ENCODE measurements around the gene SORCS2. TPM values are rescaled to one million over a fixed set of nuclear protein-coding genes. Genes with fewer than 3 reads are reported as not detected.

The SORCS2 gene
- total RNA-seq, 1 donor from 2014 or later = 7.2 TPM

DNA sequence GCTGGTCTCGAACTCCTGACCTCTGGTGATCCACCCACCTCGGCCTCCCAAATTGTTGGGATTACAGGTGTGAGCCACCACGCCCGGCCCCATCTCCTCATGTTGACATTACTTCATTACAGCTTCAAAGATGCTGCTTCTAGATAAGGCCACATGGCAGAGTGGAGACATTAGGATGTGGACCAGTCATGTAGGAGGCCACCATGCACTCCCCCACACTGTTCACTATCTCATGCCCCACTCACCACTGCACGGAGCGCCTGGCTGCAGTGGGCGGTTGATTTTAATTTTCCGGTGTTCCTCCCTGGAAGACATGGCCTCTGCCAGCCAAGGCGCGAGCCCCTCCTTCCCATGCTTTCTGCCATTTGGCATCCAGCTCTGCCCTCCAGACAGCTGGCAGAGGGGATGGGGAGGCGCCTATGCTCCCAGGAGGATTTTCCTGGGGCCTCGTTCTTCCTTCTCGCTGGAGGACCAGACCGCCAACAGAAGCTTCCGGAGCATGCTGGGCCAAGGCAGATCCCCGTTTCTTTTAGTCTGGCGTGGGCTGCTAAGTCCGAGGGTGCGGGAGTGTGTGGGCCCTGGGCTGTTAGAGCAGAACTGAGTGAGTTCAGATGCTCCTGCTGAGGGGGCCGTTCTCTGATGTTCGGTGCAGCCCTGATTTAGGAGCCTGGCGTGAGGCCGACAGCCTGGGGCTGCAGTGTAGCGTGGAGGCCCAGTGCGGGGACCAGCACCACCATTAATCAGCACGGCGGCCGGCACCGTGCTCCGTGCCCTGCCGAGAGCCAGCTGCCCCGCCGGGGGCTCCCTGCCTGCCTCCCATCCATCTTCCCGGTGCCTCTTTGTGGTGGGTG is 93.1 kb downstream of the SORCS2 start:
- Histone ChIP-seq H3K27ac (no peak overlapping the region), H3K36me3 (no peaks in the 10 kb centered on the region), H3K27me3 (no peaks in the 10 kb centered on the region), H3K9me3 (no peaks in the 10 kb centered on the region), H3K4me1 (no peaks in the 10 kb centered on the region), H3K4me3 (no peak overlapping the region)
- ATAC-seq (no peak), DNase-seq (no peak)
- TF ChIP-seq, protein P1, sequence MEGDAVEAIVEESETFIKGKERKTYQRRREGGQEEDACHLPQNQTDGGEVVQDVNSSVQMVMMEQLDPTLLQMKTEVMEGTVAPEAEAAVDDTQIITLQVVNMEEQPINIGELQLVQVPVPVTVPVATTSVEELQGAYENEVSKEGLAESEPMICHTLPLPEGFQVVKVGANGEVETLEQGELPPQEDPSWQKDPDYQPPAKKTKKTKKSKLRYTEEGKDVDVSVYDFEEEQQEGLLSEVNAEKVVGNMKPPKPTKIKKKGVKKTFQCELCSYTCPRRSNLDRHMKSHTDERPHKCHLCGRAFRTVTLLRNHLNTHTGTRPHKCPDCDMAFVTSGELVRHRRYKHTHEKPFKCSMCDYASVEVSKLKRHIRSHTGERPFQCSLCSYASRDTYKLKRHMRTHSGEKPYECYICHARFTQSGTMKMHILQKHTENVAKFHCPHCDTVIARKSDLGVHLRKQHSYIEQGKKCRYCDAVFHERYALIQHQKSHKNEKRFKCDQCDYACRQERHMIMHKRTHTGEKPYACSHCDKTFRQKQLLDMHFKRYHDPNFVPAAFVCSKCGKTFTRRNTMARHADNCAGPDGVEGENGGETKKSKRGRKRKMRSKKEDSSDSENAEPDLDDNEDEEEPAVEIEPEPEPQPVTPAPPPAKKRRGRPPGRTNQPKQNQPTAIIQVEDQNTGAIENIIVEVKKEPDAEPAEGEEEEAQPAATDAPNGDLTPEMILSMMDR (IDR thresholded peaks at IDR 0.05) = no peak
- intact Hi-C loops (cut with DNase I) = no loop called here

DNA sequence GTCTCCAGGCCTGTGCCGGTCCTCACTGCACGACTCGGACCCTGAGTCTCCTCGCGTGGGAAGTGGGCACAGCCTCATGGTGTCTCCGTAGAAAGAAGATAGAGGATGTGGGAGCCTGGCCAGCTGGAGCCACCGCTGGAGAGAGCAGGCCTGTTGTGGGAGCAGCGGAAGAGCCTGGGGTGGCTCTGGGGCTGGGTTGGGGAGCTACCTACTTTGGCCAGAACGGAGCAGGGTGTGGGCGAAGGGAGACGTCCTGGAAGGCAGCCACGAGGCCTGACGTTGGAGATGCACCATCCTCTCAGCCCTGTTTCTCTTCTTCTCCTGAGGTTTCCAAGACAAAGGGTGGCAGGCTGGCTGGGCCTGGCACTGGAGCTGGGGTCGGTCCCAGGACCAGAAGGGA is 93.8 kb downstream of the SORCS2 start:
- ATAC-seq = no peak
- Histone ChIP-seq H3K36me3 (no peaks in the 10 kb centered on the region), H3K27me3 (no peaks in the 10 kb centered on the region), H3K9me3 (no peaks in the 10 kb centered on the region), H3K27ac (no peak overlapping the region), H3K4me1 (no peaks in the 10 kb centered on the region), H3K4me3 (no peak overlapping the region)
- TF ChIP-seq, protein P1 (IDR thresholded peaks at IDR 0.05) = no peak
- no peak for DNase-seq
- intact Hi-C loops (cut with DNase I) = no loop called here

DNA sequence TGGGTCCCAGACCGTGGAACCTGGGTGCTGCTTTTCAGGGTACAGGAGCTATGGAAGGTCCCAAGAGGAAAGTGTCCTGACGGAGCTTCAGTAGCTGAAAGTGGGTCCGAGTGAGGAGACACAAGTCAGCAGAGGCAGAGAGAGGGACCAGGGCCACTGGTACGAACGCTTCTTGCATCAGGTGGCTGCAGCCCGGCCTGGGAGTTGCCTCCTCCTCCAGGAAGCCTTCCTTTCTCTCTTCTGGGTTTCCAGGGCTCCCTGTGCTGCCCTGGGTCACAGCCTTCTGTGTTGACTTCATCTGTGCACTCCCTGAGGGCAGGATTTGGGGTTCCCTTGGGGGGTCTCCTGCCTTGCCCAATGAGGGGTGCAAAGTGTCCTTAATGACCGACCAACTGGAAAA is 94.5 kb downstream of the SORCS2 start:
- H3K4me3 ChIP-seq = no peak overlapping the region
- H3K36me3 ChIP-seq = no peaks in the 10 kb centered on the region
- intact Hi-C loops (cut with DNase I) = no loop called here
- TF ChIP-seq, protein P1 (IDR thresholded peaks at IDR 0.05) = no peak
- no peaks in the 10 kb centered on the region for H3K27me3 ChIP-seq
- no peaks in the 10 kb centered on the region for H3K9me3 ChIP-seq
- ATAC-seq = no peak
- no peak for DNase-seq
- H3K27ac ChIP-seq = no peak overlapping the region
- H3K4me1 ChIP-seq = no peaks in the 10 kb centered on the region

DNA sequence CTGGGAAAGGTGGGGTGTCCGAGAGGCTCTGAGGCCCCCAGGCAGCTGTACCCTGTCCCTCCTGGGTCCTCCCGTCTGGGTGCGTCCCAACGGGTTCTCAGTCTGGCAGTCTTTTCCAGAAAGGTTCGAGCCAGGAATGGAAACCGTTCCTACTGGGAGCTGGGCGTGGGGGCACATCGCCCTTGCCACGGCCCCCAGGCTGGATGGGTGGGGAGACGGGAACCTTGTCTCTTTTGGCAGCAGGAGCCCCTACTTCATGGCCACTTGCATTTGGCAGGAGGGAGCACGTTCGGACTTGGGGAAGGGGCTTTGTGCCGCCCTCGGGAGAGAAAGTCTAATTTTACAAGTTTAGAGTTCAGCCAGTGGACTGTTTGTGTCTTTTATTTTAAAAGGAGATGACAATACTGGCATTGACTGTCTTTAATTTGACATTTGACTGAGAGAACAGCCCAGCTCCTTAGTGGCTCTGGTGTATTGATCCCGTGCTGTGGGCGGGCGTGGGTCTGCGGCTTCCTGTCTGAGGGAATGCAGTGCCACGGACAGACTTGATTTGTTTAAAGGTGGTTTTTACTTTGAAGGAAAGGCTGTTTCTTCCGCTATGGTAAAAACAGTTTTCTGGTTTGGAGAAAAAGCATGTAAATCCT is 95.1 kb downstream of the SORCS2 start:
- TF ChIP-seq, protein P1 (IDR thresholded peaks at IDR 0.05) = no peak
- Histone ChIP-seq H3K27ac (no peak overlapping the region), H3K4me1 (no peaks in the 10 kb centered on the region), H3K9me3 (no peaks in the 10 kb centered on the region), H3K4me3 (no peak overlapping the region), H3K27me3 (no peaks in the 10 kb centered on the region), H3K36me3 (no peaks in the 10 kb centered on the region)
- intact Hi-C loops (cut with DNase I) = no loop called here
- no peak for ATAC-seq
- no peak for DNase-seq

DNA sequence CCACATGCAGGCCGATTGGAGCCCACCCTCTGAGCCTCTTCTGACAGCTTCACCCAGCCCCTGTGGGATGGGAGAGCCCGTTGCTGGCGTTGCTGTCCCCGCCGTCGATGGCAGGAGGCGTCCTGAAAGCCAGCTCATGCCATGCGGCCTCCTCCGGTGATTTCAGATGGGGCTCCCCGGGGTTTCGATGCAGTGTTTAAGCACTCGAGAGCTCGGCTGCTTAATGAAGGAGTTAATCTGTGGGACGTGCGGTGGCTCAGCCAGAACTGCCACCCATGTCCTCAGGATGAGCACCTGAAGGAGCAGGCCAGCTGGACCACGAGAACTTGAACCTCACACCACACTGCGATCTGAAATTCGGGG is 95.6 kb downstream of the SORCS2 start:
- H3K4me3 ChIP-seq = no peak overlapping the region
- H3K36me3 ChIP-seq = no peaks in the 10 kb centered on the region
- H3K27ac ChIP-seq = no peak overlapping the region
- intact Hi-C loops (cut with DNase I) = no loop called here
- H3K4me1 ChIP-seq = no peaks in the 10 kb centered on the region
- ATAC-seq = no peak
- H3K27me3 ChIP-seq = no peaks in the 10 kb centered on the region
- no peaks in the 10 kb centered on the region for H3K9me3 ChIP-seq
- DNase-seq = no peak
- TF ChIP-seq, protein P1 (IDR thresholded peaks at IDR 0.05) = no peak
